NCI-H2029 treated with DMSO at 0.1 percent for 48 hours (cell line): Measurements from ENCODE around the gene SCNN1B.
"Not testable (repeated sequence)": the region's sequence is repeated elsewhere in the genome, so short reads cannot be mapped to it uniquely, and the experiment has no call there.

Experiments
- DNase-seq: peaks from one replicate; lab custom pipeline; 2025; lab: John Stamatoyannopoulos, UW

SCNN1B gene

DNA sequence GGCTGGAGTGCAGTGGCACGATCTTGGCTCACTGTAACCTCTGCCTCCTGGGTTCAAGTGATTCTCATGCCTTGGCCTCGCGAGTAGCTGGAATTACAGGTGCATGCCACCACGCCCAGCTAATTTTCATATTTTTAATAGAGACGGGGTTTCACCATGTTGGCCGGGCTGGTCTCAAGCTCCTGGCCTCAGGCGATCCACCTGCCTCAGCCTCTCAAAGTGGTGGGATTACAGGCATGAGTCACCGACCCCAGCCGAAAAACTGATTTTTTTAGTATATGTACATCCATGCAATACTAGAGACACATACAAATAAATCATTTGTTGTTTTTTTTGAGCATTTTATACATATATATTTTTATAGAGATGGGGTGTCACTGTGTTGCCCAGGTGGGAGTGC, 79.6 kb downstream of the SCNN1B start:
- not testable (repeated sequence) for DNase-seq

DNA sequence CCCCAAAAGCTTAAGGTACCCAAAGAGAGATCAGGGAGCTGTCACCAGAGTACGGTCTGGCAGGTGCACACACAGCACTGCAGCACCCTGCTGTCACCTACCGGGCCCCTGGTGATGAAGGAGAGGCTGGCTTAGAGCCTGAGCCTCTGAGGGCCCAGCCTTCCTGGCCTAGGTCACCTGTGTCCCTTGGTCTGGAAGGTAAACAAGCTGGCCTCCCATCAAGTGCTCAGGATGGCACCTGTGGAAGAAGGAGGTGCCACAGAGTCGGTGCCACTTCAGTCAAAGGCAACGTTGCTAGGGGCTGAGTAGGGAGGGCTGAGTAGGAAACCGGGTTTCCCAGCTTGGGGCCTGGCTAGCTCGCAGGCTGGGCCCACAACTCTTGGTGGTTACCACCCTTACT, 80.2 kb downstream of the SCNN1B start:
- no peak for DNase-seq

DNA sequence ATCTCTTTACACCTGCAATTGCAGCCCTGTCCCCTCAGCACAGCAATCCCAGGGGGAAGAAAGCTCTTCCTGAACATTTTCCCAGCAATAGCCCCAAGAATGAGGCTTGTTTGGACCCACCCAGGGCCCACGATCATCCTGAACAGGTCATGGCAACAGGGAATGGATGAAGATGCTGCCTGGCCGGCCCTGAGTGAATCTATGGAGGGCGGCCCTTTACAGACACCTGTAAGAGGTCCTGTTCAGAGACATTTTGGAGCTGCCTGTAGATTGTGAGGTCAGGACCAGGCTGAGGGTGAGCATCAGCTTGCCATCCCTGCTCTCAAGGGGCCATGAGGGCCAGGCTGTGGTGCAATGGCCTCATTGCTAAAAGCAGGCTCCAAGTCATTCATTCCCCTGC, 81.8 kb downstream of the SCNN1B start:
- DNase-seq, result no peak

DNA sequence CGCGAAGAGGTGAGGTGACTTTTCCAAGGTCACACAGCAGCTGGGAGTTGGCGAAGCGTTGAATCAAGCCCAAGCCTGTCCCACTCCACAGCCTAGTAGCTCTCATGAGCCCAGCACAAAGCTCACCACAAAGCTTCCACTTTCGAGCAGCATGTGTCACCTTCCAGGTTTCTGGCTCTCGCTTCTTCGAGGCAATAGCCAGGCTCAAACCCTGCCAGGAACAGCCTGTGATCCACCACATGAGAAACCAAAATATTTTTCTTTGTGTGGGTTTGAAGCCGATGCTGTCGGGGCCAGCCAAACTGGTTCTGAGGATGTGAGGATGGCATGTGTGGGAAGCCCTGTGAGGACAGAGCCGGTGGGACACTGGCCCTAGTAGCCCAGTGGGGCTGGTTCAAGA, 82.8 kb downstream of the SCNN1B start:
- no peak for DNase-seq

DNA sequence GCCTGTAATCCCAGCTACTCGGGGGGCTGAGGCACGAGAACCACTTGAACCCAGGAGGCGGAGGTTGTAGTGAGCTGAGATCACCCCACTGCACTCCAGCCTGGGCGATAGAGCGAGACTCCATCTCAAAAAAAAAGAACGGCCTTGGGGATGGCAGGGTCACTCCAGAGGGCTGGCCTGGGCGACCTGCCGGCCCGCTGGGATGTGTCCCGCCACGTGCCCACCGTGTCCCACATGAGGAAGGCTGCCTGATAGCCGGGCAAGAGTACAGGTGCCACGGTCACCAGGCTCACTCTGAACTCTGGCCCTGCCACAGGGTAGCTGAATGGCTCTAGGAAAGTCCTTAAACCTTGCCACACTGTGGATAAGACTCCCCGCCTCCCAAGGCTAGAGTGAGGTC, 83.3 kb downstream of the SCNN1B start:
- DNase-seq, result no peak

DNA sequence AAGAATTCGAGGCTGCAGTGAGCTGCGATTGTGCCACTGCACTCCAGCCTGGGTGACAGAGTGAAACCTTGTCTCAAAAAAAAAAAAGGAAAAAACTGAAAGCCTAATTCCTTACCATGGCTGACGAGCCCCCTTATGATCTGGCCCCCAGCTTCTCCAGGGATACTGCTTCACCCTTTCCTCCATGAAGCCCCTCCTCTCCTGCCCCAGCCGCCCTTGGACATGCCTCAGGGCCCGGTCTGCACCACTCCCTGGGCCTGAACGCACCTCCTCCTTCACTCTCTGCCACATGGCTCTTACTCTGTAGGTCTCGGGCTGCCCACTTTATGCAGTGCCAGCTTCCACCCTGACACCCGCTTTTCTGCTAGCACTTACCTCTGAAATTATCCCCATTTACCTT, 85.6 kb downstream of the SCNN1B start:
- DNase-seq, result no peak

DNA sequence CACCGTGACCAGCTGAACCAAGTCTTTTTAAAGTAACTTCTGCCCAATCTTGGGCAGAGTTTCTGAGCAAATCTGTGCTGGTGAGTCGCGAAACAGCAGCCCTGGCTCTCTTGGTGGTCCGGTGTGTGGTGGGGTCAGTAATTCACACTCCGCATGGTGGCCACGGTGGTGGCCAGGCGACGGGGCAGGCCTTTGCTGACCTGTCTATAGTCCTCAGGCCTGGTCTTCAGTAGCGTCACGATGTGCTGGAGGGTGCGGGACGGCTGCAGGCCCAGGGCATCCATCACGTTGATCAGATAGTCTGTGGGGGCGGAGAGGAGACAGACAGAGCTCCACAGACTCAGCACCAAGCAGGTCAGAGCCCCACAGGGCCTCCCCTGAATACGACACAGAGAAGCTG, 86.7 kb downstream of the SCNN1B start:
- DNase-seq, result no peak

DNA sequence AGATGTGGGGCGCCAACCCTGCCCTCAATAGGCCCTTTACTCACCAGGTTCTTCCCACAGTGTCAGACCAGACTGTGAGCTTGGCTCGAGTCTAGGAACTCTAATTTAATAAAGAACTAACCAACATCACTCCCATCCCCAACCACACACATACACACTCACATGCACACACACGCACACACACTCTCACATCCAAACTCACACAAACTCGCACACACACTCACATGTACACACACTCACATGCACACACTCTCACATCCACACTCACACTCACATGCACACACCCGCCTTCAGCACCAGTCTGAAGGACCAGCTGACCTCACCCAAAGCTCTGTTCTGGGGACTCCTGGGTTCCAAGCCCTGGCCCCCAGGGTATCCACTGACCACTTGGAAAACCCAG, 87.1 kb downstream of the SCNN1B start:
- DNase-seq, result no peak

DNA sequence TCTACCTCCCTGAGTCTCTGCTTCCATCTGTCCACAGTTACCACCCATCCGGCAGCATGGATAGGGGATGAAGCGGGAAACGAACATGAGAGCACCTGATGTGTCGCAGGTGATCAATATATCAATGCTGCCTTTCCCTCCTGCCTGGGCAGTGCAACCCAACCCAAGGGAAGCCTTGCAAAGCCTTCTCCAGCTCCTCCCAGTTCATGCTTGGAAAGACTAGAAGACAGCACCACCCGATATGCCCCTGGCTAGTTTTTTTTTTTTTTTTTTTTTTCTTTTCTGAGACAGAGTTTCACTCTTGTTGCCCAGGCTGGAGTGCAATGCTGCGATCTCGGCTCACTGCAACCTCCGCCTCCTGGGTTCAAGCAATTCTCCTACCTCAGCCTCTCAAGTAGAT, 87.8 kb downstream of the SCNN1B start:
- not testable (repeated sequence) for DNase-seq

DNA sequence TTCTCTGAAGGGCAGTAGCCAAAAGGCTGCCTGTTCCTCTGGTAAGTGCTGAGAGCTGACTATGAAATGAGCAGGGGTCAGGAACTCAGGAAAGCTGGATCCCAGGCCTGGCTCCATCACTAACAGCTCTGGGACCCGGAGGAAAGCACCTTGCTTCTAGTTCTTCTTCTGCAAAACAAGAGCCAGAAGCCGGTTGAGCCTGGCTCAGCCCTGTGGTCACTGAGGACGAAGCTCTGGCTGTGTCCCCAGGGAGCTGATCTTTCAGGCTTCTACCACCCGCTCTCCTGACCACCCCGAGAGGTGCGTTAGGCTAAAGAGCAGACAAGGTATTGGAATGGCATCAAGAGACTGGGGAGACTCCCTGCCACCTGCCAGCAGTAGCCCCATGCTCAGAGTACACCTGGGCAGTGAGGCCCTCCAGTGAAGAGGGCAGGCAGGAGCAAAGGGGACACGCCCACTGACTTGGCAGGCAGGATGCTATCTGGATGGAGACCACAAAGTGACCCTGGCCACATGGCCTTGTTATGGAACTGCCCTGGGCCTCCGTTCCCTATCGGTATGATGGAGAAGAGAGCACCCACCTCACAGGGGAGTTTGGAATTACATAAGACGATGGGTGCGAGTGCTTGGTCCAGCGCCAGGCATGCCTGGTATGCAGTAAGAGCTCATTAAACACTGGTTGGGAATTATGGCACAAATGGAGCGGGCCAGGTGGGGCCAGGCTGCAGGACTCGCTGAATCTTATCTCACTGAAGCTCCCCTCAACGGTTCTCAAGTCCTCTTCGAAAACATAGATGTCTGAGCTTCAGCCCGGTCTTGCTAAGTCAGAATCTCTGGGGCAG, 89.5 kb downstream of the SCNN1B start:
- DNase-seq, result no peak

DNA sequence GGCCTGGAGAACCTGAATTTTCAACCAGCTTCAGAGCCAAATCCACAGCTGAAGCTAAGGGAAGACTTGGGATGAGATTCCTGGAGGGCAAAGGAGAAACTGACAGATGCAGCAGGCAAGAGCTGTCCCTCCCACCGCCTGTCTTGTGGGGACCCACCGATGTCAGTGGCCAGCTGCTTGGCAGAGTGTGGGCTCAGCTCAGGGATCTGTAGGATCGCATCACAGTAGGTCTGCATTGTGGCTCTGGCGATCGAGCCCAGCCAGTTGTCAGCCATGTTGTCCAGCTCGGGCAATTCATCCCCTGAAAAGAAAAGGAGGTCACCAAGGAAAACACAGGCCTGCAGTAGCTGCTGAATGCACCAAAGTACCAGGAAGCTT, 90.1 kb downstream of the SCNN1B start:
- DNase-seq, result no peak

DNA sequence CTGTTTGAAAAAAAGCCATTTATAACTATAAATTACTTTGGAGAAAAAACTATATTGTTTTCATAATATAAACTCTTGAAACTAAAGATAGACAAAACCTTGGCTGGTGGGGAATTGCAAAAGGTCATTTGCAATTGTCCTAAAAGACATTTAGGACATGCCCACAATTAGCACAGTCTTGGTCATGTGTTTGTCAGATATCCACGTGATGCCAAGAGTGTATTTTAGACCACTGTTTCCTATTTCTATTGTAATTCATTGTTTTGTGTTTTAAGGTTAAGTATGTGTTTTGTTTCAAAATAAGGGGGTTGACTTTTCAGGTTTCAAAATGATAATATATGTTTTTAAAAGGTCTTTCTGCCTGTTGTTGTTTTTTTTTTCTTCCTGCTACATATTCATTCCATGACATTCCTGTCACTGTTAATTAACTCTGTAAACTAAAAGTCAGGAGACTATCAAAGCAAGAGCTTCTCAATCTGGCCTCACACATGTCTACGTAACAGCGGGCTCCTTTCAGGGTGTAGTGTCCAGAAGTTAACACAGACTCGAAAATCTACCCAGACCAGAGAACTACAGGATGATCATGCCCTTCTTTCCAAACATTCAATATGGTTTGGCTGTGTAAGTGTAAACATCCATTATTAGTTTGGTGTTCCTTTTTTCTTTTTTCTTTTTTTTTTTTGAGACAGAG, 92.2 kb downstream of the SCNN1B start:
- no peak for DNase-seq

DNA sequence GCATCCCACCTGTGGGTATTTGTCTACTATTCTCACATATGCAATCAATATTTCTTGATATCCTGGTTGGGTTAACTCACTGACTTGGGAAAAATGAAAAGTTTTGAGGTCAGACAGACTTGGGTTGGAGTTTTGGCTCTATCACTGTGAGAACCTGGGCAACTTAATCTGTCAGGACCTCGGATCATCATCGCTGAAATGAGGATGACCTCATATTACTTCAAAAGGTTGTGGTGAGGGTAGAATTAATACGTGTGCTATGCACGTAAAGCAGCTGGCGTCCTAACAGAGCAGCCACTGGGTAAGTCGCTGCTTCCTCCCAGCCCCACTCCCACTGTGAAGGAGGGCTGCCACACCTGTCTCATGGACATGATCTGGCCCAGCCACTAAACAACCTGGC, 93.6 kb downstream of the SCNN1B start:
- no peak for DNase-seq

DNA sequence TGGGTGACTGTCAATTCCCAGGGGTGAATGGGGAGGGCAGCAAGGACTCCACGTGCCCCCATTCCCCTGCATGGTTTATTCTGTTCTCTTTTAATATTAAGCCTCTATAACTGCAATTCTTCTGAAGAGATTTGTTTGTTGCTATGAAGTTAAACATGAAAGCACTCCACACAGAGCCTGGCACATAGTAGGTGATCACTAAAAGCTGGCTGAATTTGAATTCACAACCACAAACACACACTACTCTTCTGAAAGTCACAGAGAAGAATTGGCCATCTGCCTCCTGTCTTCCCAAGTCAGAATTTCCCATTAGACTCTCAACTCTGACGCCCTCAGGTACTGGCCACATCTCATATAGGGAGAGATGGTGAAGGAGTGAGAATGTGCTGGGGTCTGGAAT, 95.4 kb downstream of the SCNN1B start:
- no peak for DNase-seq

DNA sequence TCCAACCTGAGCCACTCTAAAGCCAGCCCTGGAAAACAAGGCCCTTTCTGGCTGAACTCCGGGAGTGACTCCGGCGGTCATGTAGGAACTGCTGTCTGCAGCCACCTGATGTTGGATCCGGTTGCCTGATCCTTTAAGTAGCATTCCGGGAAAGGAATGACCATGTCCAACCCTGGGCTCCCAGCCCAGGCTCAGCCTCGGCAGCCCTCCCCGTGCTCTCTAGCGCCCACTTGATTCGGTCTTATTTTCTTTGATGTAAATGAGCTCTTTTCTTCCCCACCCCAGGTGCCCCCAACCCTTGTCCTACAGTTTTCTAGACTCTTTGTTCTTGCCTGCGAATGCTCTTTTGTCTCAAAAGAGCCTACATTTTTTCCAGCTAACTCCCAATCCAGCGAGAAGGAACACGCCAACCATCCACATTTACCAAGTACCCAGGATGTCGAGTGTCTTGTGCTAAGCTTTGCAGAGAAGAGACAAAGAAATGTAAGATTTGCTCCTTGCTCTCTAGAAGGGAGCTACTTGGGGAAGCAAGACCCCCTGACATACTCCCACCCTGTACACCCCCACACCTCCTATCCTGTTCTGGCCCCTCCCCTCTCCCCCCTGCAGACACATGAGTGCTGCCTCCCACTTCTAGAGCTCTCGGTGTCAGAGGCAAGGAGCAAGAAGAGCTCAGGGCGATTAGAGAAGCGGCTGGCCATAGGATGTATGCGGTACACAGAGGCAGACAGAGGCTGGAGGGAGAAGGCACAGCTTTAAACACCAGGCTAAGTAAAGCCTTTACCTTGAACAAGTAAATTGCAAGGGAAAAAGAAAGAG, 97.1 kb downstream of the SCNN1B start:
- no peak for DNase-seq

DNA sequence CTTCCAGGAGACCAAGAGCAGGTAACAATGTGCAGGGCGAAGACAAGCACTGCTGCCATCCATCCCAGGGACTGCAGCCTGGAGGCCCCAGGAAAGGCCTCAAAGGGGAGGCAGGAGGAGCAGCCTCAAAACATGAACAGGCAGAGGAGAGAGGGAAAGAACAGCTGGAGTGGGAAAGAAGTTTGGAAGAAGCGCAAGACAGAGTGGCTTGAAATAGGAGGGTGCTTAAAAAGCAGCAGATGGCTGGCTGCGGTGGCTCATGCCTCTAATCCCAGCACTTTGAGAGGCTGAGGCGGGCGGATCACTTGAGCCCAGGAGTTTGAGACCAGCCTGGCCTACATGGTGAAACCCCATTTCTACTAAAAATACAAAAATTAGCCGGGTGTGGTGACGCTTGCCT, 98.3 kb downstream of the SCNN1B start:
- DNase-seq, result not testable (repeated sequence)

DNA sequence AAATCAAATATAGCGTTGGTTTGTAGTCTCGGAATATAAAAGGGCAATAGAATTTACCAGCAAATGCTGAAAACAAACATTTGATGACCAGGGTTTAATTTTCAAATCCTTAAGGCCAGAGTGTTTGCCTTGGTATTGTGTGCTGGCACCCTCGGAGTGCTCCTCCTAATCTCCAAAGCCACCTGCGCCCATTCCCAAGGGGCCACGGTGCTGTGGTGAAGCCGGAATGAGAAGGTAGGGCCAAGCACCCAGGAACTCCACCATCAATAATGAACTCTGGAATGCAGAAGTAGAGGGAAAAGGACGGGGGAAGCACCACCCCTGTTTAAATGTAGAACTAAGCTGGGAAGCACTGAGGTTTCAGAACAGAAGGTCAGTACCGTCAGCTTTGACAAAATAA, 99.0 kb downstream of the SCNN1B start:
- DNase-seq, result peak; percentile 69

DNA sequence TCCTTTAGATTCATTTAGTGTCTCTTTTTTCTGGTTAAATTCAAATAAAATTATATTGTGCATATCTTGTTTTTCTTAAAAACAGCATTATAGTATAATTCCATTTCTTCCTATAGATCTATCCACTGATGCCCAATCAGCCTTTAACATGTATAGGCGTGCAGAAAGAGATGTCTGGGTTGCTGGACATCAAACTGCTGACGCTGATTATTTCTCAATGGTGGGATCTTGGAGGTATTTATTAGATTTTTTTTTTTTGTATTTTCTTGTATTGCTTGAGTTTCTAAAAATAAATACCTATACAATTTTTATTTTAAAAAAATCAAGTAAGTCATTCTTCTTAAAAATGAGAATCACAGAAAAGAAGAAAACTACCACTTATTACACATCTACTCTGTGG, 100.0 kb downstream of the SCNN1B start:
- DNase-seq, result no peak

DNA sequence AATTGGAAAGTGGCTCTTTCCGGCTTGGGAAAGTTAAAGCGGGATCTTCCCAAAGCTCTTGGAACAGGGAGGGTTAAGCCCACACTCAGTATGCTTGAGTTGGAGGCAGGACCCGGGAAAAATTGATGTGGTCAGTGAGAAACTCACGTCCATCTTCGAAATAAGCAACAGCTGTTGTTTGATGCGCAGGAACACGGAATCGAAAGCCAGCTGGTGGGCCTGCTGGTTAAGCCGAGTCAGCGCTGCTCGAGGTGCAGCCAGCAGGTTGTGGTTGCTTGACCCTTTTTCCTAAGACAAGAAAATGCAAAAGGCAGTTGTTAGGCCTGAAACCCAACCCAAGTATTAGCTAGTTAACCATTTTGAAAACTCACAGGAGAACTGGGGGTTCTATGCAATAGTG, 101.4 kb downstream of the SCNN1B start:
- no peak for DNase-seq

DNA sequence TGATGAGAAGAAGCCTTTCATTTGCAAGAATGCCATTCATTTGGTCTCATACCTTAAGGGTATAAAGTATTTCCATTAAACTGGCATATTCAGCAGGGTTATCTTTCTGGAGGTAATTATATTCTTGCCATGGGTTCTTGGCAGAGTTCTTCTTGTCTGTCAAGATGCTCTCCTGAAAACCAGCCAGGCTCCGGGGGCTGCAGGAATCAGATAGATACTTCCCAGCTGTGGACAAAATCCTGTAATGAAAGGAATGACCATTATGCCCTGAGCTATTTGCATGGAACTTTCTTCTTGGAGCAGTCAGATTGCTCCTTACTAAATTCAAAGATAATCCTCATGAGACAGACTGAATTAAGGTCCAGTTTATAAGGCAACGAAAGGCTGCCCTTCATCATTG, 103.9 kb downstream of the SCNN1B start:
- no peak for DNase-seq

DNA sequence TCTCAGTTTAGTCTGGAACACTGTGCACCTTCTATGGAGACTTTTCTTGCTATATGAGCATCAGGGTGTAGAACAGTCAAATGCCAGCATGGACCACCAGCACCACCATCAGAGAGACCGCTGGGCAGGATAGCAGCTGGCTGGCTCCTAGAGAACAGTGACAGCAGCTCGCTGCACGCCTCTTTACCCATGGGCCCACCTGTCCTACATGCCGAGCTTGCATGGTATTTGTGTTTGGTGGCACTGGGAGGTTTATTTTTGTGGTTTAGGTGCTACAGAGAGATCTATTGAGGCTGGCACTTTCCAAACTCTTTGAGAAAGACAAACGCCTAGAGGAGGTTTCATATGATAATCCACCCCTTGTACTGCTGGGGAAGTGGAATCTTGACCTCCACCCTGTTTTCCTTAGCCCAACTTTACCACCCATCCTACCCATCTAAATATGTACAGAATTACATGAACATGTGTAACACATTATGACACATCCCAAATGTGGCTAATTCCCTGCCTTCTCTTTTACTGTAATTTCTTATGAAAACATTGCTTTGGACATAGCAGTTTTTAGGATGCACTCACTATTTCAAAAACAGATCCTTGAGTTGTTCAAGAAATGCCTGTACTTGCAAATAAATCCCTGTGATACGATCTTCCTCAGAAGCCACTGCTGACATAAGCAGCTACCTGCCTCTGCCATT, 104.6 kb downstream of the SCNN1B start:
- no peak for DNase-seq

DNA sequence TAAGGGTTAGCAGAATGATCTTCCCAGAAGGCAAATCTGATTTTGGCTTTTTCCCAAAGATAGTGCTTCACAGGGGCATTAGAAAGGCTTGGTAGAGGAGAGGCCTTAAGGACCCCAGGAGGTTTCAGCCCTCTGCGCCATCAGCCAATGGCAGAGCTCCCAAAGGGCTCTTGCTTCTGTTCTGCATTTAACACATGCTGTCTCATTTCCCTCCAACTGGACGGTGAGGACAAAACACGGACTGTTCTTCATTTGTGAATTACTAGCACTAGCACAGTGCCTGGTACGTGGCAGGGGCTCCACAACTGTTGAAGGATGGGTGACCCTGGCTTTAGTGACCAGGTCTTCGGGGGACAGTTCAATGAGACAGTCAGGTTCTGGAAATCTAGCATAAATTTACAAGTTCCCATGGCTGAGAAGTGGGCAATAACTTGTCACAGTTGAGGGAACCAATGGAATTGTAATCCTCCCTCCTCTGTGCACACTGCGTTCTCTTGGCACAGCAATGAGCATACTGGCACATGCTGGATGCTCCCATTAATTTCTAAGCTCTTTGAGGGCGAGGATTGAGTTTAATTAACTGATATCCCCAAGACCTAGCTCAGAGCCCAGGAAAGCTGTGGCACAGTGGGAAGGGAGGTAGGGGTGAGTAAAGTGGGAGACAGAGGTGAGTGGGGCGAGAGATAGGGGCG, 105.5 kb downstream of the SCNN1B start:
- no peak for DNase-seq
